NCI-H2196 (cell line): ENCODE results near the gene FOXO3.
"Not testable (repeated sequence)": the region's sequence is repeated elsewhere in the genome, so short reads cannot be mapped to it uniquely, and the experiment has no call there.

Experiments
- DNase-seq: peaks from one replicate; lab custom pipeline; 2025; ENCODE audit not compliant: unreplicated experiment; lab: John Stamatoyannopoulos, UW

Gene FOXO3

DNA sequence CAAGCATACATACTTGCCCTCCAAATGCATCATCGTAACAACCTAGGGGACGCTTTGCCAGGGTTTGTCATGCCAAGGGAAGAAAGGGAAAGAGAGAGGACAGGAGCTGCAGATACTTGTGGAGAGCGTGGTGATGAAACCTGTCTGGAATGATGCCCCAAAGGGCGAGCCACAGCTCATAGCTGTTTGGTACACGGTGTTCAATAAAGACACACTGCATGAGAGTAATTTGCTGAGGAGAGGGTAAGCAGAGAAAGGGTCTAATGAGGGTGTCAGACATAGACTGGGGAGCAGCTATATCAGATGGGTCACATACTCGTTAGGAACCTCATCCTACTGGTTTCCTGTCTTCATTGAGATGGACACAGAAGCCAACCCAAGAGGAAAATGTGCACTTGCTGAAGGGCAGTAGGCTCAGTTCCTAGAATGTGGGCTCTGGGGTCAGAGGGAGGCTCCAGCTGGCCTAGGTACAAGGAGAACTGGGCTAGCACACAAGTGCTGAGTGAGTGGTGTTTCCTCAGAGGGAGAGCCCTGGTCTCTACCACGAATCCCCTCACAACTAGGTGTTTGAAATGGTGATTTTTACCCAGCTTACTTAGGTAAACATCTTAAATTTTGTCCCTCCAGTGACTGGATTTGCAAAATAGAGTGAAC, 5.2 kb upstream of the FOXO3 start:
- no peak for DNase-seq

GRCh38 chr6:108556250-108556649, 4.5 kb upstream of the FOXO3 start:
- DNase-seq, result no peak

DNA sequence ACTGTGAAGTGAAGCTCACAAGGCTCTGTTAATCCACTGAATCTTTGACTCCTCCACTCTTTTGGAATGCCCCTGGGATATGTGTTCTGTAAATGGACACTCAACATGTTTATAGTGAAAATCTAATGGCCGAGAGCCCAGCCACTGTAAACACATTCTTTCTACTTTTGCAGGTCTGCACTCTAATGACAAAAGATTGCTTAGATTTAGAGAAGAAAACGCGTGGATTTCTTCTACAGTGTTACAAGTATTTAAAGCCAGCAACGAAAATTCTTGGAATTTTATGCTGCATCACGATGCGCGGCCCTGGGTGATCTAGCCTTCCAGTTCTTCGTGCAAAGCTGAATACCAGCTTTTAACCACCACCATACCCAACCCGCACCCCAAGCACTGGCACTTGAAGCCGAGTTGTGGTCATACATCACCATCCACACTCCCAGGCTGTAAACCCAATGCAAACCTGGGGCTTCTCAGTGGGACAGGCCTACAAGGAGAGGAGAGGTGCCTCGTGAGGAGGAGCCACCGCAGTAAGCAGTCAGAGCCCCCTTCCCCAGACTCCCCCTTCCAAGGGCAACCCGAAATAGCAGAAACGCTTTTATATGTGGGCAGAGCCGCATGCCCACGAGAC, 3.7 kb upstream of the FOXO3 start:
- no peak for DNase-seq

GRCh38 chr6:108557494-108558371, 3.0 kb upstream of the FOXO3 start:
- peak; percentile 86 for DNase-seq

- DNase-seq, result peak; percentile 99
Observed at GRCh38 chr6:108558372-108559096, 2.2 kb upstream of the FOXO3 start.

GRCh38 chr6:108559097-108559883, 1.4 kb upstream of the FOXO3 start:
- peak; percentile 85 for DNase-seq

DNA sequence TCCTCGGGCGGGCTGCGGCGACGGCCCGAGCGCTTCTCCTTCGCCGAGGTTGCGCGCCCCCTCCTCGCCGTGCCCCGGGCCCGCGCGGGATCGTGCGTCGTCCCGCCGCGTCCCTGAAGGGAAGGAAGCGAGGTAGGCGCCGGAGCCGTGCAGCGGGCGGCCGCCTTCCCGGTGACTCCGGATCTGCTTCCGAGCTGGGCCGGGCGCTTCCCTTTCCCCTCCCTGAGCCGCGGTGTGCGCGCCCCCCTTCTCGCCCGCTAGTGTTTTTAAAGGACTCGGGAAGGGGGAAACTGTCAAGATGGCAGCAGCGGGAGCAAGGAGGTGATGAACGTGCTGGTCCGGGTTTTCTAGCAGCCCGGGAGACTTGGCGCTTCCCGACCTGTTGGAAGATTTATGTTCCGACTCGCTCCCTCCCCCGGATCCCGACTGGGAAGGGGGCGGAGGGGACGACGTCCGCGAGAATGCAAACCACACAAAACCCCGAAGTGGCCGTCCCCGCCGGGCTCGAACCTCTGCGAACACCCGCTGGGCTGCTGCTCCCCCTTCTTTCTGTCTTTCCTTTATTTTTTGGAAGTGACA, 744 bp upstream of the FOXO3 start:
- peak; percentile 71 for DNase-seq

- not testable (repeated sequence) for DNase-seq
Observed at GRCh38 chr6:108561309-108561647, 561 bp downstream of the FOXO3 start.

DNA sequence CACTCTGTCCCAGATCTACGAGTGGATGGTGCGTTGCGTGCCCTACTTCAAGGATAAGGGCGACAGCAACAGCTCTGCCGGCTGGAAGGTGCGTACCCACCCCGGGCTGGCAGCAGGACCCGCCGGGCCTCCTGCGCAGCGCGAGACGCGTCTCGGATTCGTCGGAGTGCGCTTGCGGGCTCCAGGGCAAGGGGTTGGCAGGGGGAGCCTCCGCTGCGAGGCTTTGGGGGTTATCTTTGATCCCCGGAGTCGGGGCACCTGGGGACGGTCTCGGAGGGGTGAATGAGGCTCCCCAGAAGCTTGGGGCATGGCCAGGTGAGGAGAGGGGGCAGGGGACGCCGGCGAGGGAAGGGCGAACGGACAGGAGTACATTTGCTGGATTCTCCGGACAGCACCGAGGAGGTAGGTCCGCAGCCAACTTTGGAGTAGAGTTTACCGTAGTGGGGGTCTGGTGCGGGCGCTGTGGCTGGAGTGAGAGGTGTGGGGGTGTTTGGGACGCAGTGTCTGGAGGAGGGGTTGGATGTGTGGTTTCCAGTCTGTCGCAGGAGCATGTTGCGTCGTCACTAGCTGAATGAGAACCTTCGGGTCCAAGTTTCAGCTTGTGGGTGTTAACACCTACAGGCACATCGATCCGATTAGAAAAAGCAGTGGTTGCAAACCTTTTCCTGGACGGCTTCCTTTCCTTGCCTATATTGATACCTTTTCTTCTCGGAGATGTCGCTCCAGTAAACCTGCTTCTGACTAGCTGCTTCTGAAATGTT, 1.2 kb downstream of the FOXO3 start:
- DNase-seq, result peak; percentile 18

- DNase-seq, result peak; percentile 77
Observed at GRCh38 chr6:108562503-108562993, 1.8 kb downstream of the FOXO3 start.

- DNase-seq, result no peak
Observed at GRCh38 chr6:108563292-108563691, 2.6 kb downstream of the FOXO3 start.

DNA sequence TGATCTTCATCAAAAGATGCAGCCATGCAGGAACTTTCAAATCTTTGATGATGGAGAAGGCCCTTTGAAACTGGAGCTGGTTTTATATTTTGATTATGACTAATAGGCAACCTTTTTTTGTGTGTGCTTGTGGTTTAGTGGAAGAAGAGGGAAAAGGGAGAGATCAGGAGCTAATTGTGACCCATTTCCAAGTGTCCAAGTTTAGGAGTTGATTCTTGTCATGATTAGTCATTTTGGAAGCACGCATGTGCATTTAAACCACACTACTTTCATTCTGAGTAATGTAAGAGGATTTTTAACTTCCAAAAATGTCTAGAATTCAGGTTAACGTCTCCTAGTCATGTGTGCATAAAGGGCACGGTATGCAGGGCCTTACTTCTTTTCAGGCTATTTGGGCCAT, 3.5 kb downstream of the FOXO3 start:
- DNase-seq, result no peak

DNA sequence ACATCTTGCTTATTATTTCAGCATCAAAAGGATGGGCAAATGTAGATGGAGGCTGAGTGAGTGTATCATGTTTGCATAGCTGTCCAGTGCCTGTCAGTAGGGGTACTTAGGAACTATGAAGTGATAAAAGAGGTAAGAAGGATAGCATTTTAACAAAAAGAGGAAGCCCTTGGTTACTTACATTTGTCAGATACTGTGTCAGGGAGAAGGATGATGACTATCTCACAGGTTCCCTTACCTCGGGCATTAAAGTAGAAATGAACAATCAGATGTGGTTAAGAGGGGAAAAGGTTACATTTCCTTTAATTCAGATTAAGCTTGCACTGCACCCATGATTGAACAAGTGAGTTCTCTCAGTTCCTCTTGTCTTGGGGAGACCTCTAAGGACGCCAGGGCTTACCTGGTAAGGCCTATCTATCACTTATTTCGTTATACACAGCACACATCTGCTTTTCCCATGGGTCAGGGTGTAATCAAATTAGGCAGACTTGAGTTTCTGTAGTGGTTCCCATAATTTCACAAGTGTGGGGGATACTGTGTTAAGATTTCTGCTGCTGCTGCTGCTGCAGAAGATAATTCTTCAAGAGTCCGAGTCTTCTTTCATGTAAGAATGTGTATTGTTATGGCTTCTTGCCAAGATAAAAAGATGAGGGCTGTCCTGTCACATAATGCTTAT, 4.5 kb downstream of the FOXO3 start:
- no peak for DNase-seq

DNA sequence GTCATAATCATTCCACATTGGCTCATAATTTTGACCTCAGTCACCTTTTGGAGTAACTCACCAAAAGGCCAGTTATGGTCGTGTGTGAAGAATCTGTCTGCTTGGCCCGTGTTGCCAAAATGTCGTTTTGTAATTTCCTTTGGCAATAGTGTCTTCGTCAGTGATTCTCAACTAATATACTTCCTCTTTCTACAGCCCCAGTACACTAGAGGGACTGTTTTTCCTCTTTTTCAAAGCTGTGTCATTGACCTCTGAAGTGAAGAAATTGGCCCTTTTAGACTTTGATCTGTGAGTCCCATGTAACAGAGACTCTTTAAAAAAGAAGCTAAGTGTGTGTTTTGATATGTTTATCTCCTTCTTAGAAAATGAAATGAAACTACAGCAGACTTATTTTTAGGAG, 5.2 kb downstream of the FOXO3 start:
- no peak for DNase-seq

GRCh38 chr6:108566406-108566805, 5.7 kb downstream of the FOXO3 start:
- DNase-seq, result no peak

DNA sequence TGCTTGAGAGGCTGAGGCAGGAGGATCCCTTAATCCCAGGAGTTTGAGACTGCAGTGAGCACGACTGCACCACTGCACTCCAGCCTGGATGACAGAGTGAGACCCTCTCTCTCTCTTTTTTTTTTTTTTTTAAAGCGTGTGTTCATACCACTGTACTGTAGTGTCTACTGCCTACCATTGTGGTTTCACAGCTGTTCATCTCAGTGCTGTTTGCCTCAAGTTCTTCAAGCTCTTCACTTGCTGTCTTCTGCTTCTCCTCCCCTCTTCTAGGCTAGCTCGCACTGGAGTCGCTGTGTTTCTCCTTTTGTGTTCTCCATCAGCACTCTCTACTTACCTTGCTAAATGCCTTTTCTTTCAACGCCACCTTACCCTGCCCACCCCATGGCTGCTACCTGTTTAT, 7.4 kb downstream of the FOXO3 start:
- no peak for DNase-seq

DNA sequence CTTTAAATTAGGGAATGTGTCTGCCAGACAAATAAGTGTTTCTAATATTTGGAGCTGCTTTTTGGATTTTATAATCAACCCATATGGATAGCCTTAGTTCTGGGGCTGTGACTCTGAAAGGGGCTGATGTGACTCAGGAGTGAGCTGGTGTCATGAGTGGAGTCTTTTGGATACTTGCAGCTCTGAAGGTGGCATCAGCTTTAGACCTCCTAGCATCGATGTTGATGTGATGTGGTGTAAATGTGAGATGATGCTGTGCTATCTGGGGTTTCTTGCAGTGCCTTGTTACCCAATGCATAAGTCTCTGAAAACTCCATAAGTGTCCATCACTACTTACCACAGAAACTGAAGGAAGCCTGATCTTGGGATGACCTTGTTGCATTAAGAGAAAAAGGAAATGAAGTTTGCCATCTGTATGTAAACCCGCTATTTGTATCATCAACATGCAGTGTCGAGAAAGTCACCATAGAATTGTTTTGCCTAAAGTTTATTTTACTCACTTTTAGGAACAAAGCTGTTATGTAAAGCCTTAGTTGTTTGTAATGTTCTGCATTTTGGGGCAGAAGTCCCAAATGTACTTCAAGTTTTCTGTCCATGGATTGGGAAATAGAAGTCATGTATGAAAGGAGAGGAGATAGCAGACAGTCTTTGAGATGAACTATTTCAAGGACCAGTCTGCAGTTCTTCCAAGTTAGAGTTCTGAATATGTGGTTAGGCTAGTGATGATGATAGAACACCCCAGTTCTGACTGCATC, 8.0 kb downstream of the FOXO3 start:
- no peak for DNase-seq

DNA sequence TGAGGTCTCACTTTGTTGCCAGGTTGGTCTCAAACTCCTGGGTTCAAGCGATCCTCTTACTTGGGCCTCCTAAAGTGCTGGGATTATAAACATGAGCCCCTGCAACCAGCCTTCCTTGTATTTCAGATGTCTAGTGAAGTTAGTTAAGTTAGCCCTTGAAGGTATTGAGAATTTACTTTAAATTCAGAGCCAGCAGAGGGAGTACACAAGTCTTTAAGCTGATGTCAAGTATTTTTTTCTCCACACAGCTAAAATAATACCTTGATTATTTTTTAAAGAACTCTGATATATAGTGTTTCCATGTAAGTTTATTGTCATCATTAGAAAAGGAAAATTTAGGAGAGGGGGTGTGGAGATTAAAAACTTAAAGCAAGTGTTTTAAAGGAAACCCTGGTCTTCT, 9.8 kb downstream of the FOXO3 start:
- DNase-seq, result no peak
